ENCODE results near the gene ANKRD52. TPM values are rescaled to one million over a fixed set of nuclear protein-coding genes. Genes with fewer than 3 reads are reported as not detected.
A peak's percentile ranks its signal among the peaks of the same experiment; 100 is the strongest.

The ANKRD52 gene
- total and polyA plus RNA-seq, 10 of the 15 experiments (the other 5 are each of a cell fraction or from before 2014, with no cell fraction given) = 0.90 to 55.3 (median 16.1) TPM

GRCh38 chr12:56190695-56191155 is 67.5 kb downstream of the ANKRD52 start:
- TF ChIP-seq MAX (IDR thresholded peaks at IDR 0.05; ENCODE audit: low read depth, low read length) (no peak), EZH2 (IDR thresholded peaks at IDR 0.05; ENCODE audit: borderline replicate concordance, control insufficient read depth, low read depth, low read length) (no peak), RBBP5 (conservative IDR thresholded peaks at IDR 0.05) (no peak), HSF1 (IDR thresholded peaks at IDR 0.05; ENCODE audit: low read depth, low read length) (no peak), CHD2 (IDR thresholded peaks at IDR 0.05; ENCODE audit: borderline replicate concordance, low read depth, low read length) (no peak), KAT2A (conservative IDR thresholded peaks at IDR 0.05; ENCODE audit: control insufficient read depth, low read depth, low read length) (no peak), ATF2 (IDR thresholded peaks at IDR 0.05; ENCODE audit: low read length) (no peak), SP1 (IDR thresholded peaks at IDR 0.05; ENCODE audit: low read depth, low read length) (no peak), SUPT20H (IDR thresholded peaks at IDR 0.05; ENCODE audit: borderline replicate concordance, control insufficient read depth, low read depth, low read length) (no peak), RUNX3 (IDR thresholded peaks at IDR 0.05; ENCODE audit: low read length) (no peak), HDAC2 (IDR thresholded peaks at IDR 0.05) (no peak), RELA (IDR thresholded peaks at IDR 0.05; ENCODE audit: borderline replicate concordance, partially characterized antibody) (no peak), NBN (IDR thresholded peaks at IDR 0.05) (no peak), HDAC6 (IDR thresholded peaks at IDR 0.05; ENCODE audit: unreplicated experiment) (no peak), MLLT1 (IDR thresholded peaks at IDR 0.05) (no peak)
- CTCF ChIA-PET = interaction anchor here (1.0 to 8.9 kb wide), 13 partner anchors 11 to 283 kb away, joined by 3 to 129 read pairs (median 6); partner anchors contain the start of genes ESYT1, MYL6, PA2G4 and RNF41
- Histone ChIP-seq H3K4me2 (ENCODE audit: control insufficient read depth, insufficient read depth) (peak overlapping the region; percentile 99), H3K4me3 (peak overlapping the region; percentile 50; the same call in 1 of the 2 replicates), H3K27ac (ENCODE audit: control insufficient read depth, insufficient read depth) (peak overlapping the region; percentile 91; the same call in 1 of the 2 replicates), H2AFZ (ENCODE audit: control insufficient read depth, low read depth, low read length) (peak overlapping the region; percentile 65), H3K79me2 (ENCODE audit: control insufficient read depth, insufficient read depth, low read length) (peaks cover 27% of the 10 kb centered on the region), H3K36me3 (ENCODE audit: control insufficient read depth in 2 of 2, insufficient read depth in 2 of 2, low read length in 1 of 2) (no peaks in the 10 kb centered on the region), H3K9me3 (replicated peaks; ENCODE audit: control insufficient read depth, insufficient read depth, low read length) (no peaks in the 10 kb centered on the region), H4K20me1 (ENCODE audit: control insufficient read depth, insufficient read depth) (no peaks in the 10 kb centered on the region; the same call in 1 of the 2 replicates), H3K27me3 (replicated peaks in 1 of 2; ENCODE audit: control insufficient read depth in 2 of 2, insufficient read depth in 2 of 2, low read length in 1 of 2) (no peaks in the 10 kb centered on the region), H3K4me1 (ENCODE audit: control insufficient read depth, insufficient read depth, low read length) (0 out of 2 replicates have a peak, but pooled peaks cover 4% of the 10 kb centered on the region), H3K9ac (ENCODE audit: control insufficient read depth, insufficient read depth, low read length) (peak overlapping the region; percentile 87)
- DNase-seq (ENCODE audit: low read depth, low spot score) = no peak
- 23% methylated on average over 9 of the region's 9 CpGs for WGBS (ENCODE audit: insufficient coverage, insufficient replicate concordance, low lambda C conversion rate, missing lambda C conversion rate)
- RAD21 ChIA-PET (ENCODE audit: unreplicated experiment) = interaction anchor here (0.6 to 4.6 kb wide), 7 partner anchors 12 to 453 kb away, joined by 3 to 98 read pairs (median 32); partner anchors contain the start of genes ESYT1, RNF41, STAT2 and ZC3H10
- no peak for FAIRE-seq
- BruUV-seq (replicated peaks) = no TSS peak
- intact Hi-C loops (cut with micrococcal nuclease; ENCODE audit: unreplicated experiment) (loop anchor here (1.0 to 10.0 kb wide), 3 partner anchors 64 to 404 kb away; no protein-coding TSS in a partner anchor), in situ Hi-C loops (cut with MboI) (loop anchor here (5.0 kb wide), 1 partner anchor 277 kb away; the partner anchor contains the start of gene SPRYD4)
- POLR2A ChIA-PET = interaction anchor here (0.7 to 7.7 kb wide), 6 partner anchors 31 to 126 kb away, joined by 3 to 68 read pairs (median 28); partner anchors contain the start of genes ESYT1, MYL6, RNF41 and ZC3H10
- ATAC-seq = no peak
- SMC1A ChIA-PET (ENCODE audit: uncharacterized antibody, unreplicated experiment) = interaction anchor here (0.7 to 6.2 kb wide), 7 partner anchors 16 to 76 kb away, joined by 3 to 68 read pairs (median 11); partner anchors contain the start of genes ESYT1, RNF41 and ZC3H10

Data from GM12878 (cell line).